GM12878 (cell line): Measurements from ENCODE around the gene NDRG4. TPM values are rescaled to one million over a fixed set of nuclear protein-coding genes. Genes with fewer than 3 reads are reported as not detected.

Experiments used
- ATAC-seq: fragments of 200-7000 bp; cut with Tn5 transposase; 3 replicates; pipeline ENCODE4 v1.9.1; 2020; ENCODE audit warnings: mild to moderate bottlenecking, moderate library complexity
- BruUV-seq: library from RNA; stranded (reverse); fragments of 400-500 nt; replicated peaks from 2 replicates; lab custom pipeline; 2021; lab: Mats Ljungman, UMichigan
- CTCF ChIA-PET: fragments of 300-600 bp; sonication (Branson Sonifier 250); formaldehyde crosslinking; extraction: SDS; loops from one replicate; lab custom pipeline; 2021; ENCODE audit warnings: inconsistent platforms; lab: Yijun Ruan, JAX
- POLR2A ChIA-PET: fragments of 350-600 bp; formaldehyde crosslinking; extraction: SDS; loops from one replicate; lab custom pipeline; 2021; ENCODE audit warnings: inconsistent platforms; lab: Charles Lee
- RAD21 ChIA-PET: fragments of 300-600 bp; sonication (Branson Sonifier 250); formaldehyde crosslinking; loops from one replicate; lab custom pipeline; 2023; ENCODE audit warnings: antibody characterized with exemption; ENCODE audit not compliant: unreplicated experiment; lab: Charles Lee
- SMC1A ChIA-PET: fragments of 300-600 bp; sonication (Branson Sonifier 250); formaldehyde crosslinking; loops from one replicate; lab custom pipeline; 2023; ENCODE audit not compliant: unreplicated experiment, uncharacterized antibody; lab: Charles Lee
- DNase-seq: peaks from one replicate; pipeline ENCODE4 v3.0.0-alpha.2; 2011; ENCODE audit warnings: low read depth, low spot score
- FAIRE-seq: peaks from 3 replicates; lab custom pipeline; 2011; peaks lifted over from hg19 to GRCh38; lab: Jason Lieb, UNC
- H2AFZ ChIP-seq: 2 replicates; pipeline ENCODE4 v1.6.0; 2011; ENCODE audit warnings: low read depth, low read length, control low read depth; ENCODE audit not compliant: control insufficient read depth
- H3K27ac ChIP-seq: 2 replicates; pipeline ENCODE4 v1.5.1; 2011; ENCODE audit warnings: control low read depth; ENCODE audit not compliant: control insufficient read depth, insufficient read depth
- H3K27me3 ChIP-seq, 2 experiments: replicated peaks in 1 of 2; 2 replicates each; pipeline versions ENCODE4 v1.6.0 to v1.6.1; 2011; ENCODE audit warnings: low read length in 1 of 2; ENCODE audit not compliant: control insufficient read depth in 2 of 2, insufficient read depth in 2 of 2
- H3K36me3 ChIP-seq, 2 experiments: 2 replicates each; pipeline ENCODE4 v1.5.1; 2011; ENCODE audit warnings: low read length in 1 of 2; ENCODE audit not compliant: control insufficient read depth in 2 of 2, insufficient read depth in 2 of 2
- H3K4me1 ChIP-seq: 2 replicates; pipeline ENCODE4 v1.6.1; 2011; ENCODE audit warnings: mild to moderate bottlenecking, low read length, moderate library complexity, mixed read lengths; ENCODE audit not compliant: control insufficient read depth, insufficient read depth
- H3K4me2 ChIP-seq: 2 replicates; pipeline ENCODE4 v1.6.0; 2011; ENCODE audit warnings: control low read depth; ENCODE audit not compliant: control insufficient read depth, insufficient read depth
- H3K4me3 ChIP-seq: fragments of 200-600 bp; sonication (generic); 2 replicates; pipeline ENCODE4 v1.5.1; 2016
- H3K79me2 ChIP-seq: 2 replicates; pipeline ENCODE4 v1.6.0; 2011; ENCODE audit warnings: low read length; ENCODE audit not compliant: control insufficient read depth, insufficient read depth
- H3K9ac ChIP-seq: 2 replicates; pipeline ENCODE4 v1.8.0; 2011; ENCODE audit warnings: low read length, control low read depth, mixed read lengths; ENCODE audit not compliant: control insufficient read depth, insufficient read depth
- H3K9me3 ChIP-seq: replicated peaks from 3 replicates; pipeline ENCODE4 v1.5.1; 2011; ENCODE audit warnings: mild to moderate bottlenecking, low read length; ENCODE audit not compliant: control insufficient read depth, insufficient read depth
- H4K20me1 ChIP-seq: 2 replicates; pipeline ENCODE4 v1.6.0; 2011; ENCODE audit not compliant: control insufficient read depth, insufficient read depth
- ATF2 ChIP-seq: IDR thresholded peaks from 2 replicates; pipeline ENCODE4 v1.6.1; 2012; ENCODE audit warnings: low read length, inconsistent platforms
- CHD1 ChIP-seq: IDR thresholded peaks from 2 replicates; pipeline ENCODE4 v1.6.1; 2012; ENCODE audit warnings: low read depth, low read length, improper control_type of control experiment
- EZH2 ChIP-seq: IDR thresholded peaks from 2 replicates; pipeline ENCODE4 v1.6.1; 2012; ENCODE audit warnings: low read depth, mild to moderate bottlenecking, control low read depth, inconsistent platforms, low read length, borderline replicate concordance; ENCODE audit not compliant: control insufficient read depth
- HCFC1 ChIP-seq: fragments of 150-350 bp; IDR thresholded peaks from 2 replicates; pipeline ENCODE4 v1.6.1; 2014; ENCODE audit warnings: low read length
- HDGF ChIP-seq: fragments of 450-650 bp; IDR thresholded peaks from 2 replicates; pipeline ENCODE4 v1.6.1; 2016; ENCODE audit warnings: antibody characterized with exemption
- MYB ChIP-seq: fragments of 150-350 bp; IDR thresholded peaks from 2 replicates; pipeline ENCODE4 v1.6.1; 2014; ENCODE audit warnings: mild to moderate bottlenecking, low read depth, low read length, borderline replicate concordance
- POLR2AphosphoS2 ChIP-seq: IDR thresholded peaks from 2 replicates; pipeline ENCODE4 v1.6.1; 2011; ENCODE audit warnings: low read depth, mild to moderate bottlenecking, low read length, improper control_type of control experiment, moderate library complexity
- POU2F2 ChIP-seq: IDR thresholded peaks from 3 replicates; pipeline ENCODE4 v1.6.1; 2011; ENCODE audit warnings: low read depth, mild to moderate bottlenecking, low read length, borderline replicate concordance
- RFX5 ChIP-seq: IDR thresholded peaks from 2 replicates; pipeline ENCODE4 v1.6.1; 2011; ENCODE audit warnings: low read depth, low read length, improper control_type of control experiment
- SMAD1 ChIP-seq: fragments of 450-650 bp; IDR thresholded peaks from 2 replicates; pipeline ENCODE4 v1.6.1; 2018; ENCODE audit warnings: mild to moderate bottlenecking, low read depth; ENCODE audit not compliant: partially characterized antibody
- SREBF1 ChIP-seq: IDR thresholded peaks from 2 replicates; pipeline ENCODE4 v1.6.1; 2012; ENCODE audit warnings: mild to moderate bottlenecking, low read length
- SREBF2 ChIP-seq: IDR thresholded peaks from 2 replicates; pipeline ENCODE4 v1.6.1; 2012; ENCODE audit warnings: mild to moderate bottlenecking, low read length
- SUZ12 ChIP-seq: fragments of 200-600 bp; sonication (generic); IDR thresholded peaks from one replicate; pipeline ENCODE4 v1.6.1; 2018; ENCODE audit warnings: antibody characterized with exemption, mild to moderate bottlenecking; ENCODE audit not compliant: unreplicated experiment
- TBL1XR1 ChIP-seq: IDR thresholded peaks from 2 replicates; pipeline ENCODE4 v1.6.1; 2012; ENCODE audit warnings: low read depth, low read length, improper control_type of control experiment
- ZBTB11 ChIP-seq: fragments of 450-650 bp; formaldehyde crosslinking; IDR thresholded peaks from 2 replicates; pipeline ENCODE4 v1.5.0; 2022; ENCODE audit warnings: mild to moderate bottlenecking, missing genetic modification characterization
- ZNF592 ChIP-seq: fragments of 450-650 bp; IDR thresholded peaks from 2 replicates; pipeline ENCODE4 v1.6.1; 2017; ENCODE audit warnings: mild to moderate bottlenecking, moderate library complexity
- WGBS: methylation state at CpG from one replicate; pipeline ENCODE4 v1.1.6; 2016; ENCODE audit warnings: low lambda C conversion rate; ENCODE audit not compliant: insufficient replicate concordance, insufficient coverage; ENCODE audit errors: missing lambda C conversion rate; 5-methylcytosine and 5-hydroxymethylcytosine counted together
- in situ Hi-C: fragments of 300-500 bp; cut with MboI; formaldehyde crosslinking; loops from 9 replicates; pipeline ENCODE4 v1.14.3; 2018; ENCODE audit warnings: mixed read lengths
- intact Hi-C: fragments of 100-400 bp; cut with micrococcal nuclease; formaldehyde crosslinking; loops from one replicate; pipeline ENCODE4 v1.14.2; 2022; ENCODE audit not compliant: unreplicated experiment
- polyA plus RNA-seq, 11 experiments: library from polyadenylated mRNA; depleted of rRNA in 4 of 11; unstranded in 6 of 11; stranded (reverse) in 5 of 11; fragments of >200 nt; fragmentation: Nextera tagmentation in 4 of 11; fragmentation: Illumina TruSeq in 1 of 11; extraction: Ambion mirVana in 4 of 11; extraction: Trizol in 1 of 11; gene quantifications; 1 replicate in 1 of 11; 2 replicates in 10 of 11; pipeline versions ENCODE4 v1.2.1 to v1.2.3, GENCODE V29; 2011 to 2016; ENCODE audit warnings: inconsistent platforms in 2 of 11, missing spikeins in 2 of 11, low read depth in 1 of 11
- total RNA-seq, 4 experiments: library from RNA; depleted of rRNA in 3 of 4; stranded (reverse); fragments of >200 nt in 3 of 4; fragmentation: Illumina TruSeq in 1 of 4; extraction: Trizol in 1 of 4; gene quantifications; 2 replicates each; pipeline versions ENCODE4 v1.2.1 to v1.2.3, GENCODE V29; 2013 to 2021

The NDRG4 gene
- total and polyA plus RNA-seq, 10 of the 15 experiments (the other 5 are each of a cell fraction or from before 2014, with no cell fraction given), result 0.33 to 3.8 (median 2.5) TPM

- Histone ChIP-seq H3K27ac (no peak overlapping the region), H3K79me2 (no peaks in the 10 kb centered on the region), H4K20me1 (no peaks in the 10 kb centered on the region), H3K9me3 (no peaks in the 10 kb centered on the region), H3K36me3 (no peaks in the 10 kb centered on the region), H2AFZ (no peak overlapping the region), H3K4me2 (no peak overlapping the region), H3K9ac (no peak overlapping the region), H3K27me3 (peaks cover 0 to 5% of the 10 kb centered on the region in 2 experiments; a peak in 1 of 4 replicates), H3K4me3 (no peak overlapping the region), H3K4me1 (peaks cover 4% of the 10 kb centered on the region; the same call in 1 of the 2 replicates)
- CTCF ChIA-PET, result no interaction called here
- SMC1A ChIA-PET, result no interaction called here
- no peak for ATAC-seq
- in situ Hi-C loops, result loop anchor here (25.0 kb wide), 1 partner anchor 235 kb away; the partner anchor contains the start of gene GOT2
- RAD21 ChIA-PET, result no interaction called here
- intact Hi-C loops, result loop anchor here (5.0 kb wide), 1 partner anchor 235 kb away; no protein-coding TSS in a partner anchor
- POLR2A ChIA-PET, result no interaction called here
- TF ChIP-seq TBL1XR1 (no peak), ZNF592 (no peak), ZBTB11 (CRISPR knock-in tag) (no peak), SUZ12 (no peak), POU2F2 (no peak), CHD1 (no peak), SMAD1 (no peak), SREBF1 (no peak), ATF2 (no peak), POLR2AphosphoS2 (no peak), EZH2 (no peak), MYB (no peak), RFX5 (no peak), HDGF (no peak), HCFC1 (no peak), SREBF2 (no peak)
- no peak for FAIRE-seq
- no peak for DNase-seq
- BruUV-seq, result no TSS peak
- WGBS, result 36% methylated on average over 8 of the region's 8 CpGs
These were observed 2.4 kb downstream of the NDRG4 start for GRCh38 chr16:58502217-58502921.
